ENCODE measurements around the gene HPSE2. TPM values are rescaled to one million over a fixed set of nuclear protein-coding genes. Genes with fewer than 3 reads are reported as not detected.

HPSE2 gene
- total and polyA plus RNA-seq, 2 experiments from 2014 or later: not detected

DNA sequence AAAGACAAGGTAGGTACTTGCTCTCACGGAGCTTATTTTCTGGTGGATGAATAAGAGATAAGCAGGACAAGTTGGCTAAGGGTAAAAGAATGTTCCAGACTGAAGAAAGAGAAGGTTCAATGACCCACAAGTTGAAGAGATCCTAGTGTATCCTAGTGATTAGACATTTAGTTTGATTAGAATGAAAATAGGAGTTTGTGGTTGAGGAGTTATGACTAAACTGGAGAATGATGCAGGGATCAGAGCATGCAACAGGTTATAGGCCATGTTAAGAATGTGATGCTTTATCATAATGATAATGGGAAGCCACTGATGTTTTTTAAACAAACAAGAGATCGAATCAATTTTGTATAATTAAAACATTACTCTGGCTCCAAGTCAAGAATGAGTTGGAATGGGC, 357.2 kb downstream of the HPSE2 start:
- 25 to 33% methylated on average over 2 of the region's 2 CpGs for WGBS, 2 experiments (ENCODE audit: low coverage in 1 of 2, low lambda C conversion rate in 2 of 2, missing lambda C conversion rate in 2 of 2)
- Histone ChIP-seq H3K79me2 (ENCODE audit: insufficient read depth) (no peaks in the 10 kb centered on the region), H3K4me2 (ENCODE audit: unreplicated experiment) (no peak overlapping the region), H3K27me3 (replicated peaks; ENCODE audit: insufficient read depth) (no peaks in the 10 kb centered on the region), H2AFZ (no peak overlapping the region), H3K27ac (no peak overlapping the region), H3K4me3 (no peak overlapping the region), H3F3A (ENCODE audit: insufficient read depth) (no peaks in the 10 kb centered on the region), H3K9me2 (ENCODE audit: insufficient read depth) (no peaks in the 10 kb centered on the region), H3K4me1 (ENCODE audit: insufficient read depth) (no peaks in the 10 kb centered on the region), H4K20me1 (ENCODE audit: insufficient read depth) (no peaks in the 10 kb centered on the region), H3K9me3 (ENCODE audit: low read depth) (no peaks in the 10 kb centered on the region), H3K36me3 (ENCODE audit: low read depth) (no peaks in the 10 kb centered on the region), H3K9ac (no peak overlapping the region)
- no peak for DNase-seq
- in situ Hi-C loops (cut with MboI): no loop called here
- no peak for TF ChIP-seq EZH2 (IDR thresholded peaks at IDR 0.05; ENCODE audit: insufficient read depth, poor library complexity, severe bottlenecking)

DNA sequence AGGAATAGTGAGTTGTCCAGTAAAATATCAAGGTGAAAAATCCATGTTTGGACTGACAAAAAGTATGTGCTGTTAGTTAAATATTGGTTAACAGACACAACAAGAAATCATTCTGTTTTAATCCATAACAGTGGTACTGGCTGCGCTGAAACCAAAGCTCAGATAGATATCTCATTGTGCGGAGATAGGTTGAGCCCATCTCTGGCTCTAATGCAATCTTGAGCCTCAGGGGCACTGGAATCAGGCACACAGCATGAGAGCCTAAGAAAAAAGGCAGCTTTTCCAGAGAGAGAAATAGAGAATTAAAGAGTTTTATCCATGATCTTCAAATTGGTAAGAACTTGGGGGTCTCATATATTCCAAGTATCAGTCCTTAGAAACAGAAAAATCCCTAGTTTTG, 373.7 kb downstream of the HPSE2 start:
- H3K4me2 ChIP-seq (ENCODE audit: unreplicated experiment): no peak overlapping the region
- 90 to 95% methylated on average over 2 of the region's 2 CpGs for WGBS, 2 experiments (ENCODE audit: low coverage in 1 of 2, low lambda C conversion rate in 2 of 2, missing lambda C conversion rate in 2 of 2)
- no peaks in the 10 kb centered on the region for H3K9me3 ChIP-seq (ENCODE audit: low read depth)
- no peaks in the 10 kb centered on the region for H3K4me1 ChIP-seq (ENCODE audit: insufficient read depth)
- no peaks in the 10 kb centered on the region for H3K9me2 ChIP-seq (ENCODE audit: insufficient read depth)
- no peak overlapping the region for H2AFZ ChIP-seq
- H3K9ac ChIP-seq: no peak overlapping the region
- no peaks in the 10 kb centered on the region for H4K20me1 ChIP-seq (ENCODE audit: insufficient read depth)
- H3K79me2 ChIP-seq (ENCODE audit: insufficient read depth): no peaks in the 10 kb centered on the region
- no peak for DNase-seq
- H3K36me3 ChIP-seq (ENCODE audit: low read depth): no peaks in the 10 kb centered on the region
- no peaks in the 10 kb centered on the region for H3K27me3 ChIP-seq (replicated peaks; ENCODE audit: insufficient read depth)
- no peaks in the 10 kb centered on the region for H3F3A ChIP-seq (ENCODE audit: insufficient read depth)
- in situ Hi-C loops (cut with MboI): no loop called here
- no peak for TF ChIP-seq EZH2phosphoT487 (IDR thresholded peaks at IDR 0.05; ENCODE audit: insufficient read depth, low read depth)
- no peak for TF ChIP-seq EZH2 (IDR thresholded peaks at IDR 0.05; ENCODE audit: insufficient read depth, poor library complexity, severe bottlenecking)
- no peak overlapping the region for H3K4me3 ChIP-seq
- no peak overlapping the region for H3K27ac ChIP-seq

GRCh38 chr10:98858525-98858924, 377.1 kb downstream of the HPSE2 start:
- in situ Hi-C loops (cut with MboI): no loop called here
- H2AFZ ChIP-seq: no peak overlapping the region
- H3K27me3 ChIP-seq (replicated peaks; ENCODE audit: insufficient read depth): no peaks in the 10 kb centered on the region
- WGBS, 2 experiments (ENCODE audit: low coverage in 1 of 2, low lambda C conversion rate in 2 of 2, missing lambda C conversion rate in 2 of 2): 86 to 87% methylated on average over 2 of the region's 2 CpGs
- H3K9me2 ChIP-seq (ENCODE audit: insufficient read depth): no peaks in the 10 kb centered on the region
- H3K4me1 ChIP-seq (ENCODE audit: insufficient read depth): no peaks in the 10 kb centered on the region
- no peak overlapping the region for H3K4me2 ChIP-seq (ENCODE audit: unreplicated experiment)
- no peaks in the 10 kb centered on the region for H4K20me1 ChIP-seq (ENCODE audit: insufficient read depth)
- no peak for DNase-seq
- no peaks in the 10 kb centered on the region for H3K9me3 ChIP-seq (ENCODE audit: low read depth)
- no peaks in the 10 kb centered on the region for H3K36me3 ChIP-seq (ENCODE audit: low read depth)
- H3F3A ChIP-seq (ENCODE audit: insufficient read depth): no peaks in the 10 kb centered on the region
- TF ChIP-seq EZH2phosphoT487 (IDR thresholded peaks at IDR 0.05; ENCODE audit: insufficient read depth, low read depth) (no peak), EZH2 (IDR thresholded peaks at IDR 0.05; ENCODE audit: insufficient read depth, poor library complexity, severe bottlenecking) (no peak)
- no peak overlapping the region for H3K4me3 ChIP-seq
- no peak overlapping the region for H3K27ac ChIP-seq
- H3K79me2 ChIP-seq (ENCODE audit: insufficient read depth): no peaks in the 10 kb centered on the region
- H3K9ac ChIP-seq: no peak overlapping the region

- 59 to 86% methylated on average over 3 of the region's 3 CpGs for WGBS, 2 experiments (ENCODE audit: low coverage in 1 of 2, low lambda C conversion rate in 2 of 2, missing lambda C conversion rate in 2 of 2)
- H3K27ac ChIP-seq: no peak overlapping the region
- no peaks in the 10 kb centered on the region for H4K20me1 ChIP-seq (ENCODE audit: insufficient read depth)
- DNase-seq: no peak
- H3K4me2 ChIP-seq (ENCODE audit: unreplicated experiment): no peak overlapping the region
- no peaks in the 10 kb centered on the region for H3K9me2 ChIP-seq (ENCODE audit: insufficient read depth)
- TF ChIP-seq EZH2phosphoT487 (IDR thresholded peaks at IDR 0.05; ENCODE audit: insufficient read depth, low read depth) (no peak), EZH2 (IDR thresholded peaks at IDR 0.05; ENCODE audit: insufficient read depth, poor library complexity, severe bottlenecking) (no peak)
- no peak overlapping the region for H2AFZ ChIP-seq
- no peaks in the 10 kb centered on the region for H3K4me1 ChIP-seq (ENCODE audit: insufficient read depth)
- H3K9ac ChIP-seq: no peak overlapping the region
- H3F3A ChIP-seq (ENCODE audit: insufficient read depth): no peaks in the 10 kb centered on the region
- no peaks in the 10 kb centered on the region for H3K9me3 ChIP-seq (ENCODE audit: low read depth)
- in situ Hi-C loops (cut with MboI): no loop called here
- H3K36me3 ChIP-seq (ENCODE audit: low read depth): no peaks in the 10 kb centered on the region
- H3K27me3 ChIP-seq (replicated peaks; ENCODE audit: insufficient read depth): no peaks in the 10 kb centered on the region
- H3K4me3 ChIP-seq: no peak overlapping the region
- no peaks in the 10 kb centered on the region for H3K79me2 ChIP-seq (ENCODE audit: insufficient read depth)
Measured at GRCh38 chr10:98855403-98856189, 380.1 kb downstream of the HPSE2 start.

Data from GM23248 (cell line).